Measurements from ENCODE around the gene RASA3. TPM values are rescaled to one million over a fixed set of nuclear protein-coding genes. Genes with fewer than 3 reads are reported as not detected.
A peak's percentile ranks its signal among the peaks of the same experiment; 100 is the strongest.

RASA3 gene
- polyA plus RNA-seq, result 8.5 and 10.8 TPM in 2 replicates
- 13.2 and 13.6 TPM in 2 replicates for polyA minus RNA-seq

GRCh38 chr13:114132419-114133121, at the start of gene RASA3:
TSS of gene RASA3 (minus strand) at chr13:114132623. CDS start at chr13:114132489, 134 bp downstream.
- H3K27ac ChIP-seq (ENCODE audit: low read length), result peak within 1 kb of the TSS; percentile 57
- H3K9ac ChIP-seq (ENCODE audit: low read length), result peak within 1 kb of the TSS; percentile 72
- no peaks in the 10 kb centered on the region for H3F3A ChIP-seq (ENCODE audit: insufficient read depth, low read length, poor library complexity, severe bottlenecking)
- H2AFZ ChIP-seq (ENCODE audit: low read depth, low read length), result peak within 1 kb of the TSS; percentile 69
- no peaks in the 10 kb centered on the region for H3K36me3 ChIP-seq (ENCODE audit: insufficient read depth, low read length)
- H3K4me3 ChIP-seq (ENCODE audit: low read length), result peak within 1 kb of the TSS; percentile 94
- H3K9me3 ChIP-seq (ENCODE audit: low read length), result no peaks in the 10 kb centered on the region
- TF ChIP-seq REST (IDR thresholded peaks at IDR 0.05; ENCODE audit: borderline replicate concordance) (no peak), EZH2 (IDR thresholded peaks at IDR 0.05; ENCODE audit: borderline replicate concordance, insufficient read depth, low read length, poor library complexity, severe bottlenecking) (no peak), POLR2AphosphoS5 (IDR thresholded peaks at IDR 0.05) (no peak), RAD21 (conservative IDR thresholded peaks at IDR 0.05) (no peak), SMC3 (conservative IDR thresholded peaks at IDR 0.05; ENCODE audit: poor library complexity) (no peak), CTCF (IDR thresholded peaks at IDR 0.05; ENCODE audit: poor library complexity, severe bottlenecking) (no peak)
- no peaks in the 10 kb centered on the region for H4K20me1 ChIP-seq (ENCODE audit: insufficient read depth)
- peaks cover 24% of the 10 kb centered on the region for H3K79me2 ChIP-seq (replicated peaks; ENCODE audit: insufficient read depth, low read length)
- peak within 1 kb of the TSS; percentile 52 for H3K4me2 ChIP-seq (ENCODE audit: low read length)
- no peaks in the 10 kb centered on the region for H3K27me3 ChIP-seq (ENCODE audit: insufficient read depth, low read depth, low read length)
- H3K9me2 ChIP-seq (ENCODE audit: insufficient read depth, low read length), result no peaks in the 10 kb centered on the region

- H2AFZ ChIP-seq (ENCODE audit: low read depth, low read length), result peak within 1 kb of the TSS; percentile 3
These were observed 46.8 kb upstream of the RASA3 start, which contains the start of gene CFAP97D2 for GRCh38 chr13:114179087-114179658. TSS of gene CFAP97D2 (plus strand) at chr13:114179257. CDS start at chr13:114179331, 74 bp downstream.

More at GRCh38 chr13:114179087-114179658, 46.8 kb upstream of the RASA3 start, which contains the start of gene CFAP97D2:
- TF ChIP-seq TAF1 (IDR thresholded peaks at IDR 0.05; ENCODE audit: low read depth) (no peak), REST (IDR thresholded peaks at IDR 0.05; ENCODE audit: borderline replicate concordance) (no peak)
- Histone ChIP-seq H4K20me1 (ENCODE audit: insufficient read depth) (no peaks in the 10 kb centered on the region), H3K36me3 (ENCODE audit: insufficient read depth, low read length) (no peaks in the 10 kb centered on the region), H3K4me2 (ENCODE audit: low read length) (no peak within 1 kb of the TSS), H3K27me3 (ENCODE audit: insufficient read depth, low read depth, low read length) (no peaks in the 10 kb centered on the region), H3K27ac (ENCODE audit: low read length) (no peak within 1 kb of the TSS), H3K9me2 (ENCODE audit: insufficient read depth, low read length) (no peaks in the 10 kb centered on the region), H3K4me3 (ENCODE audit: low read length) (peak within 1 kb of the TSS; percentile 4), H3F3A (ENCODE audit: insufficient read depth, low read length, poor library complexity, severe bottlenecking) (no peaks in the 10 kb centered on the region), H3K9ac (ENCODE audit: low read length) (no peak within 1 kb of the TSS), H3K9me3 (ENCODE audit: low read length) (no peaks in the 10 kb centered on the region), H3K79me2 (replicated peaks; ENCODE audit: insufficient read depth, low read length) (no peaks in the 10 kb centered on the region)
